GM21529 (cell line): ENCODE results near the gene ADCY5.

Source experiments
- ATAC-seq: cut with Tn5 transposase; IDR thresholded peaks from one replicate; pipeline ENCODE4 v1.9.1; 2021; ENCODE audit not compliant: unreplicated experiment

Gene ADCY5

GRCh38 chr3:123312331-123313265 lies 136.3 kb downstream of the ADCY5 start:
- no peak for ATAC-seq

- no peak for ATAC-seq
These were observed 137.7 kb downstream of the ADCY5 start for GRCh38 chr3:123311201-123311600.

GRCh38 chr3:123310741-123311140 lies 138.1 kb downstream of the ADCY5 start:
- ATAC-seq = no peak

GRCh38 chr3:123310186-123310585 lies 138.7 kb downstream of the ADCY5 start:
- no peak for ATAC-seq

GRCh38 chr3:123307064-123307463 lies 141.8 kb downstream of the ADCY5 start:
- ATAC-seq = no peak

GRCh38 chr3:123305192-123305591 lies 143.7 kb downstream of the ADCY5 start:
- ATAC-seq = no peak

- no peak for ATAC-seq
These were observed 144.8 kb downstream of the ADCY5 start for GRCh38 chr3:123303976-123304560.

- ATAC-seq = no peak
These were observed 145.9 kb downstream of the ADCY5 start for GRCh38 chr3:123302961-123303360.

GRCh38 chr3:123301331-123302184 lies 147.3 kb downstream of the ADCY5 start:
- no peak for ATAC-seq

GRCh38 chr3:123300583-123300982 lies 148.3 kb downstream of the ADCY5 start:
- ATAC-seq = no peak

GRCh38 chr3:123300056-123300455 lies 148.8 kb downstream of the ADCY5 start:
- ATAC-seq = no peak

GRCh38 chr3:123299581-123299980 lies 149.3 kb downstream of the ADCY5 start:
- no peak for ATAC-seq

GRCh38 chr3:123298903-123299302 lies 150.0 kb downstream of the ADCY5 start:
- ATAC-seq = no peak

GRCh38 chr3:123297627-123297899 lies 151.3 kb downstream of the ADCY5 start:
- no peak for ATAC-seq

- no peak for ATAC-seq
These were observed 151.9 kb downstream of the ADCY5 start for GRCh38 chr3:123296836-123297626.

GRCh38 chr3:123296261-123296660 lies 152.6 kb downstream of the ADCY5 start:
- ATAC-seq = no peak

GRCh38 chr3:123295901-123296250 lies 153.0 kb downstream of the ADCY5 start:
- ATAC-seq = no peak

- ATAC-seq = no peak
These were observed 153.6 kb downstream of the ADCY5 start for GRCh38 chr3:123295171-123295900.

- ATAC-seq = no peak
These were observed 154.5 kb downstream of the ADCY5 start for GRCh38 chr3:123294296-123294938.
